ENCODE measurements around the gene MYO3A. TPM values are rescaled to one million over a fixed set of nuclear protein-coding genes. Genes with fewer than 3 reads are reported as not detected.

Gene MYO3A
- total RNA-seq, 4 donors from 2014 or later, result 0.06 TPM; not detected in 3

DNA sequence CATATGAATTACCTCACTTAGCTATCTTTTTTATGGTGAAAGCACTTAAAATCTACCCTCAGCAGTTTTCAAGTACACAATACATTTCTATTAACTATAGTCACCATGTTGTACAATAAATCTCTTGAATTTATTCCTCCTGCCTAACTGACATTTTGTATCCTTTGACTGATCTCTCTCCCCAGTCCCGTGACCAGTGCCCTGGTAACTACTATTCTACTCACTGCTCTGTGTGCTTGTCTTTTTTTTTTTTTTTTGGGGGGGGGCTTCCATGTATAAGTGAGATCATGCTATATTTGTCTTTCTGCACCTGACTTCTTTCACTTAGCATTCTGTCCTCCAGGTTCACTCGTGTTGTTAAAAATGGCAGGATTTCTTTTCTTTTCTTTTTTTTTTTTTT, 271.2 kb downstream of the MYO3A start:
- Histone ChIP-seq H3K36me3 (no peaks in the 10 kb centered on the region), H3K4me1 (no peaks in the 10 kb centered on the region), H3K4me3 (no peak overlapping the region), H3K27ac (replicated peaks in 1 of 4) (no peak overlapping the region), H3K9me3 (peaks cover 0 to 9% (median 4%) of the 10 kb centered on the region in 4 donors), H3K27me3 (peaks cover 0 to 2% (median 0%) of the 10 kb centered on the region in 4 donors)
- 67% methylated on average over 2 of the region's 2 CpGs for WGBS
- DNase-seq (ENCODE audit: extremely low spot score), result no peak
- TF ChIP-seq POLR2A (IDR thresholded peaks at IDR 0.05; ENCODE audit: low read depth), result no peak
- TF ChIP-seq POLR2AphosphoS5 (IDR thresholded peaks at IDR 0.05), result no peak
- no peak for TF ChIP-seq CTCF (IDR thresholded peaks at IDR 0.05)
- TF ChIP-seq EP300 (IDR thresholded peaks at IDR 0.05), result no peak
- intact Hi-C loops (cut with DNase I), result no loop called here

DNA sequence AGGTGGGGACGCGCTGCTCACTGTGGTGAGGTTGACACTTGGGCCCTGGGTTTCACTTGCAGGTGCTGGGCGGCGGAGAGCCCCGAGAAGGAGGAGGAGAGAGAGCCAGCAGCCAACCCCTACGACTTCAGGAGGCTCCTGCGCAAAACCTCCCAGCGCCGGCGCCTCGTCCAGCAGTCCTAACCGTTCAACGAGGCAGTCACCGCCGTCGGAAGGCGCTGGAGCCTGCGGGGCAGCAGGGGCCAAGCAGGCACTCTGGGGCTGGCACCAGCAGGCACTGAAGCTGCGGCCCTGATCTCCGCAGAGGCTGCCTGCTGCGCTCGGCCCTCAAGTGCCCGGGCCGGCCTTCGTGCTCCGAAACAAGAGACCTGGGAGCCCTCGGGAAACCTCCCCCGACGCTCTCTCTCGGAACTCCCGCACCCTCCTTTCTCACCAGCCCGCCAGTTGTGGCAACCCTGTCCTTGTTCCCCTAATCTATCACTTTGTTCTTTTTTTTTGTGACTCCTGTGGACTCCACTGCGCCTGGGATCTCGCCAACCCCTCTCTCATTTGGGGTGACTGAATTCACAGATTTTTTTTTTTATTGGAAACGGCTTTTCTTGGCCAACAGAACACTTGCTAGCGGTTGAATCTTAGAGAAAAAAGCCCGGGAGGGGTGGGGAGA, 277.9 kb downstream of the MYO3A start:
- intact Hi-C loops (cut with DNase I), result no loop called here
- no peak overlapping the region for H3K4me3 ChIP-seq
- peak; percentile 74 for DNase-seq (ENCODE audit: extremely low spot score)
- peaks cover 0 to 69% (median 18%) of the 10 kb centered on the region in 4 donors for H3K27me3 ChIP-seq
- no peak overlapping the region for H3K27ac ChIP-seq (replicated peaks in 1 of 4)
- no peak for TF ChIP-seq EP300 (IDR thresholded peaks at IDR 0.05)
- TF ChIP-seq CTCF (IDR thresholded peaks at IDR 0.05), result no peak
- no peak for TF ChIP-seq POLR2A (IDR thresholded peaks at IDR 0.05; ENCODE audit: low read depth)
- no peak for TF ChIP-seq POLR2AphosphoS5 (IDR thresholded peaks at IDR 0.05)
- WGBS, result 8% methylated on average over 23 of the region's 37 CpGs
- H3K9me3 ChIP-seq, result peaks cover 0 to 9% (median 4%) of the 10 kb centered on the region in 4 donors
- peaks cover 9 to 28% (median 22%) of the 10 kb centered on the region in 4 donors for H3K4me1 ChIP-seq
- H3K36me3 ChIP-seq, result no peaks in the 10 kb centered on the region

DNA sequence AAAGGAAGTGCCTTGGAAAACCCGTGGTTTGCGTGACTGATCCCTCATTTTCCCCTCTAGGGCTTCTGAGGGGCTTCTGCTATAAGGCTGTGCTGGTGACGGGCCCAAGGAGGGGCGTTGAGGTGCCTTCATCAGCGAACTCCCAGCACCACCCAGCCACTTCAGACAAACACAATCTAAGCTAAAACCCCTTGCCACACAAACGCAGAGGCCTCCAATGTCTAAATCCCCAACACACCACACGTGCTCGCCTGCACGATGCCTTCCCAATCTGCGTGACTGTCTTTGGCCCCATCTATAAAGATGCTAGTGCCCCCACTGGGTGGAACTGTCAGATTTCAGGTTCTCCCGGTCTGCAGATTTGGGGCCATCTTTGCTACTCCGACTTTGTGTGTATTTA, 278.5 kb downstream of the MYO3A start:
- H3K27me3 ChIP-seq, result peaks cover 0 to 75% (median 23%) of the 10 kb centered on the region in 4 donors

DNA sequence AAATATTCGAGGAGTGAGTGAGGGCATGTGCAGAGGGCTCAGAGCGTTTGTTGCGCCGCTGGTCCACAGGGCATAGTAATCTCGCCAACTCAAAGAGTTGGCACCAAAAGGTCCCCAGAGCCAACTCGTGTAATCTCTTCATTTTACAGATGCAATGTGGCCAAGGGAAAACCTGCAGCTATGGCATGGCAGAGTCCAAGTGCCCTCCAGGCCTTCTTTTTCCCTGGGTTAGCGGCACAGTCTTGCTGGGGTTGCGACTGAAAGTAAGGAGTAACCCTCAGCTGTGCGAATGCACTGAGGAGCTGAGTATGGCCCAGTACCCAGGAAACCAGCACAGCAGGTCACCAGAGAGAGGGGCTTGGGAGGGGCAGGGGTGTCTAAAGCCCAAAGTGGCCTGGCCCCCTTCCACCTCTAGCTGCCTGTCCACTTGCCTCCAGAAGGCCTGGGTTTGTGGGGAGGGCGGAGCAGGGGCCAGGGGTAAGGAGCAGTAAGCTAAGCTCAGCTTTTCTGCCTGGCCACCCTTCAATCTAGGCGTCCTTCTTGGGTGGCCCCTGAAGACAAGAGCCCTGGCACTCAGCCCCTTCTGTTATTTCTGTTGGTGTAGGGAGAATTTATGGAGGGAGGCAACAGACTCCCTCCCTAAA, 279.2 kb downstream of the MYO3A start:
- Histone ChIP-seq H3K4me3 (no peak overlapping the region), H3K4me1 (peaks cover 14 to 41% (median 34%) of the 10 kb centered on the region in 4 donors), H3K27ac (replicated peaks in 1 of 4) (no peak overlapping the region), H3K9me3 (peaks cover 0 to under 1% (median 0%) of the 10 kb centered on the region in 4 donors), H3K36me3 (no peaks in the 10 kb centered on the region), H3K27me3 (peaks cover 0 to 82% (median 30%) of the 10 kb centered on the region in 4 donors)
- peak; percentile 66 for DNase-seq (ENCODE audit: extremely low spot score)
- TF ChIP-seq CTCF (IDR thresholded peaks at IDR 0.05) (no peak), POLR2A (IDR thresholded peaks at IDR 0.05; ENCODE audit: low read depth) (no peak), POLR2AphosphoS5 (IDR thresholded peaks at IDR 0.05) (no peak), EP300 (IDR thresholded peaks at IDR 0.05) (no peak)
- WGBS, result 16% methylated on average over 10 of the region's 11 CpGs
- intact Hi-C loops (cut with DNase I), result no loop called here

More for the DNA sequence above, 278.5 kb downstream of the MYO3A start:
- Histone ChIP-seq H3K4me1 (peaks cover 9 to 34% (median 27%) of the 10 kb centered on the region in 4 donors), H3K4me3 (no peak overlapping the region), H3K27ac (replicated peaks in 1 of 4) (no peak overlapping the region), H3K36me3 (no peaks in the 10 kb centered on the region), H3K9me3 (peaks cover 0 to 5% (median 2%) of the 10 kb centered on the region in 4 donors)
- intact Hi-C loops (cut with DNase I), result no loop called here
- peak; percentile 84 for DNase-seq (ENCODE audit: extremely low spot score)
- no peak for TF ChIP-seq CTCF (IDR thresholded peaks at IDR 0.05)
- no peak for TF ChIP-seq POLR2A (IDR thresholded peaks at IDR 0.05; ENCODE audit: low read depth)
- no peak for TF ChIP-seq POLR2AphosphoS5 (IDR thresholded peaks at IDR 0.05)
- no peak for TF ChIP-seq EP300 (IDR thresholded peaks at IDR 0.05)
- 7% methylated on average over 12 of the region's 12 CpGs for WGBS

All from esophagus muscularis mucosa (tissue), 4 donors.